AG04450 (cell line): Measurements from ENCODE around the gene WDR93. TPM values are rescaled to one million over a fixed set of nuclear protein-coding genes. Genes with fewer than 3 reads are reported as not detected.
A peak's percentile ranks its signal among the peaks of the same experiment; 100 is the strongest.

Experiments
- CTCF ChIA-PET: fragments of 300-600, 350-600 bp; formaldehyde crosslinking; extraction: SDS; loops from one replicate; lab custom pipeline; 2022; ENCODE audit warnings: antibody characterized with exemption, inconsistent platforms; lab: Charles Lee
- POLR2A ChIA-PET: fragments of 350-600 bp; formaldehyde crosslinking; extraction: SDS; loops from one replicate; lab custom pipeline; 2021; ENCODE audit warnings: antibody characterized with exemption, inconsistent platforms; lab: Yijun Ruan, JAX
- DNase-seq: peaks from one replicate; pipeline ENCODE4 v3.0.0-alpha.2; 2011; ENCODE audit warnings: low read depth, low spot score
- H3K27ac ChIP-seq: one replicate; pipeline ENCODE4 v1.5.1; 2012; ENCODE audit warnings: low read depth, low read length, control low read depth
- H3K27me3 ChIP-seq: one replicate; pipeline ENCODE4 v1.6.0; 2012; ENCODE audit warnings: low read length; ENCODE audit not compliant: control insufficient read depth, insufficient read depth
- H3K4me3 ChIP-seq: 2 replicates; pipeline ENCODE4 v1.5.1; 2011; ENCODE audit warnings: mild to moderate bottlenecking, low read depth, low read length, control low read depth
- H3K9me3 ChIP-seq: 2 replicates; pipeline ENCODE4 v1.5.1; 2012; ENCODE audit warnings: low read length; ENCODE audit not compliant: control insufficient read depth, insufficient read depth
- polyA plus RNA-seq: library from polyadenylated mRNA; depleted of rRNA; stranded (reverse); fragments of >200 nt; gene quantifications from 2 replicates; pipeline ENCODE4 v1.2.3, GENCODE V29; 2011
- TF ChIP-seq, protein P1 (sequence below): IDR thresholded peaks from 2 replicates; pipeline ENCODE4 v1.5.1; 2011; ENCODE audit warnings: low read depth, low read length, control low read depth, inconsistent platforms

WDR93 gene
- polyA plus RNA-seq, 1 experiment, result 0.05 TPM

DNA sequence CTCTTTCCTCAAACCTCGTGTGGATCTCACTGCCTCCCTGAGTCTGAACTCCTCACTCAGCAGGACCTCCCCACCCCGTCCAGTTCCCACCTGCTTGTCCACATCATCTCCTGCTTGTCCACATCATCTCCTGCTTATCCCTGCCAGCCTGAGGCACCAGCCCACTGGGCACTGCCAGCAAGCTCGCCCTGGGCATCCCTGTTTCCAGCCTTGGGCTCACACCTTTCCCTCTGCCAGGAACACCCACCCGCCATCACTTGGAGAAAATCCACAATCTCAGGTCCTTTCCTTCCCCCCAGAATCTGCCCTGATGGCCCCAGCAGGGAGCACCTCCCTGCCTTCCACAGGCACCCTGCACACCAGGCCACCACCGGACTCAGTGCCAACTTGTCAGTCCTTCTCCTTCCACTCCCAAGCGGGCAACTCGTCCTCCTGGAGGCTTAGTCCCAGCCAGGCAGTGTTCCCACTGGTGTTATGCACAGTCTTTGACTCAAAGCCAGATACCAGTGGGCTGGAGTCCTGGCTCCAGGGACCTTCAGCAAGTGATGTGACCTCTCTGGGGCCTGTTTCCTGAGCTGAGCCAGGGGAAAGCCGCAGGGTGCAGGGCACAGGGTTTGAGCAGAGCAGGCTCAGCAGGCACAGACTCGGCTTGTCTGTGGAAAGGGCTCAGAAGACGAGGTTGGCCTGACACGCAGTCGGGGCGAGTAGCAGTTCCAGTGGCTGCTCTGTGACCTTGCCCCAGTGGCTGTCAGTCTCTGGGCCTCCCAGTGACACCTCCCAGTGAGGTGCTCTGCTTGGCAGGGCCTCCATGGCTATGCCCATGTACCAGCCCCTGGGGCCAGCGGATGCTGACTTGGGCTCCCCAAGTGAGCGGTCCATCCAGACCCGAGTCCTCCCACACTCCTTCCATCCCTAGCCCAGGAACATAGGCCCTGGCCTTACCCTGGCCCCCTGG, 76.0 kb downstream of the WDR93 start:
- ChIA-PET CTCF (interaction anchor here (0.8 kb wide), 1 partner anchor 108 kb away, joined by 3 read pairs; no protein-coding TSS in a partner anchor), POLR2A (no interaction called here)
- Histone ChIP-seq H3K9me3 (no peaks in the 10 kb centered on the region; the same call in 1 of the 2 replicates), H3K27ac (no peak overlapping the region), H3K4me3 (no peak overlapping the region), H3K27me3 (no peaks in the 10 kb centered on the region)
- DNase-seq, result no peak
- TF ChIP-seq, protein P1, sequence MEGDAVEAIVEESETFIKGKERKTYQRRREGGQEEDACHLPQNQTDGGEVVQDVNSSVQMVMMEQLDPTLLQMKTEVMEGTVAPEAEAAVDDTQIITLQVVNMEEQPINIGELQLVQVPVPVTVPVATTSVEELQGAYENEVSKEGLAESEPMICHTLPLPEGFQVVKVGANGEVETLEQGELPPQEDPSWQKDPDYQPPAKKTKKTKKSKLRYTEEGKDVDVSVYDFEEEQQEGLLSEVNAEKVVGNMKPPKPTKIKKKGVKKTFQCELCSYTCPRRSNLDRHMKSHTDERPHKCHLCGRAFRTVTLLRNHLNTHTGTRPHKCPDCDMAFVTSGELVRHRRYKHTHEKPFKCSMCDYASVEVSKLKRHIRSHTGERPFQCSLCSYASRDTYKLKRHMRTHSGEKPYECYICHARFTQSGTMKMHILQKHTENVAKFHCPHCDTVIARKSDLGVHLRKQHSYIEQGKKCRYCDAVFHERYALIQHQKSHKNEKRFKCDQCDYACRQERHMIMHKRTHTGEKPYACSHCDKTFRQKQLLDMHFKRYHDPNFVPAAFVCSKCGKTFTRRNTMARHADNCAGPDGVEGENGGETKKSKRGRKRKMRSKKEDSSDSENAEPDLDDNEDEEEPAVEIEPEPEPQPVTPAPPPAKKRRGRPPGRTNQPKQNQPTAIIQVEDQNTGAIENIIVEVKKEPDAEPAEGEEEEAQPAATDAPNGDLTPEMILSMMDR, result no peak

DNA sequence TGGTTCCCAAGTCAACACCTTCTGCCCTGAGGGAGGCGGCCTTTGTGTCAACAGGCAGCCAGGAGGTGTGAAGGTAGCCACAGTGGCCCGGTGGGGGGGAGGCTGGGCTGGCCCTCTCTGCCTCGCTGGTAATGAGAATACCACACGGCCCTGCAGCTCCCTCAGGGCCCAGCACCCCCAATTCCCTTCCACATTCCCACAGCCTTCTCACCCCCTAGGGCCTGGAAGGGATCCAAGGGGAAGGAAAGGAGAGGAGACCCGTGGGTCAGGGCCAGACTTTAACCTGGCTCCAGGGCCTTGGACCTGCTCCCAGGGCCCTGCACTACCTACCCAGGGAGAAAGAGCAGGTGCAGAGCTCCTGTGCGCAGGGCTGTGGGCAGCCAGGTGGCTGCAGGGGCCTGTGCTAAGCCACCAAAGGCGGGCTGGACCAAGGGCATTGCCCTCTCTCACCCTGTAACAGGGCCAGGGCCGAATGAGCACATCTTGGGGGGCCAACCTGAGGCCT, 76.9 kb downstream of the WDR93 start:
- TF ChIP-seq, protein P1, result no peak
- CTCF ChIA-PET, result interaction anchor here (2.2 kb wide), 1 partner anchor 107 kb away, joined by 24 read pairs; no protein-coding TSS in a partner anchor
- no peaks in the 10 kb centered on the region; the same call in 1 of the 2 replicates for H3K9me3 ChIP-seq
- DNase-seq, result no peak
- no peak overlapping the region for H3K27ac ChIP-seq
- POLR2A ChIA-PET, result interaction anchor here (0.9 kb wide), 1 partner anchor 61 kb away, joined by 3 read pairs; no protein-coding TSS in a partner anchor
- no peaks in the 10 kb centered on the region for H3K27me3 ChIP-seq
- no peak overlapping the region for H3K4me3 ChIP-seq

DNA sequence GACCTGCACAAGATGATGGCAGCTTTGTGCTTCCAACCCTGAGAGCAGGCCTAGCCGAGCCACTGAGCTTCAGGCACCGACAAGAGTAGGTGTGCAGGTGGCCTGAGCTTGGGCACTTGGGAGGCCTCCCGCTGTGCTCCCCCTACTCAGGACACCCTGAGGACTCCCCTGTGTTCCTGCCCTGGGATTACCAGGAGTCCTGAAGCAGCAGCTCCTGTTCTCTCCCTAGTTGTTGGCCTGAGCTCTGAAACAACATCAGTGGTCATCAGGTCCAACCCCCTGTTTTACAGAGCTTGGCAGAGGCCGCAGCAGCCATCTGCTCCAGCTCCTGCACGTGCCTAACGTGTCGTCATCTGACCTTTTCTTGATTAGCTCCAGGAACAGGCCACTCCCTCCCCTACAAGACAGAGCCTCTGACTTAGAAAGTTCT, 77.5 kb downstream of the WDR93 start:
- ChIA-PET POLR2A (interaction anchor here (0.5 to 0.9 kb wide), 2 partner anchors 61 to 114 kb away, joined by 3 read pairs; no protein-coding TSS in a partner anchor), CTCF (interaction anchor here (0.6 to 2.2 kb wide), 2 partner anchors 107 to 193 kb away, joined by 3 to 24 read pairs; partner anchors contain the start of gene TICRR)
- Histone ChIP-seq H3K4me3 (no peak overlapping the region), H3K27ac (no peak overlapping the region), H3K27me3 (no peaks in the 10 kb centered on the region), H3K9me3 (no peaks in the 10 kb centered on the region; the same call in 1 of the 2 replicates)
- no peak for DNase-seq
- TF ChIP-seq, protein P1, result no peak

DNA sequence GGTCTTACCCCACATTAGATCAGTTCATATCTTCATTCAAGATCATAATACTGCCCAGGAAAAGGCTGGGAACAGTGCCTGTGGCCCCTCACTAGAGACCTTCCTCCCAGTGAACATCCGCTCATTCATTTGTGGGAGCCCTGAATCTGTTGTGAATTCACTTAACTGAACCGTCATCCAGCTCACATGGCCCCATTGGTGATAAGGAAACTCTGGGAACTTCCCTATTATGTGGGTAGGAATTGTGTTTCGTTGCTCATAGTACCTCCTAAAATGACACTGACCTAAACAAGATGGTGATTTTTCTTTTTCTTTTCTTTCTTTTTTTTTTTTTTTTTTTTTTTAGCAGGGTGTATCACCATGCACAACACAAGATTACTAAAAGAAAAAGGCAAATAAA, 78.8 kb downstream of the WDR93 start:
- Histone ChIP-seq H3K9me3 (no peaks in the 10 kb centered on the region; the same call in 1 of the 2 replicates), H3K27me3 (no peaks in the 10 kb centered on the region), H3K27ac (peak overlapping the region; percentile 21), H3K4me3 (no peak overlapping the region)
- no peak for DNase-seq
- ChIA-PET CTCF (interaction anchor here (1.5 to 2.2 kb wide), 2 partner anchors 9 to 105 kb away, joined by 6 to 24 read pairs; no protein-coding TSS in a partner anchor), POLR2A (interaction anchor here (0.6 kb wide), 1 partner anchor 20 kb away, joined by 3 read pairs; no protein-coding TSS in a partner anchor)
- TF ChIP-seq, protein P1, result no peak
